ENCODE measurements around the gene WDR70. TPM values are rescaled to one million over a fixed set of nuclear protein-coding genes. Genes with fewer than 3 reads are reported as not detected.

The WDR70 gene

Small RNA genes within 50 kb of the gene (small RNA-seq; reads per million reads assigned to genes)
- not detected for gene RNU6-1190P (ENCODE audit: insufficient read depth)
- gene RNU6-484P (ENCODE audit: insufficient read depth), result not detected
